Tibial nerve (tissue), 3 donors: ENCODE measurements around the gene FOXE3.

Experiments used
- CTCF ChIP-seq, 5 experiments: fragments of 200-600 bp in 3 of 5; fragments of 450-650 bp in 2 of 5; sonication (generic) in 3 of 5; IDR thresholded peaks; one replicate each; pipeline ENCODE4 v1.5.1; 2016 to 2019; ENCODE audit warnings: antibody characterized with exemption in 5 of 5, mild to moderate bottlenecking in 3 of 5, moderate library complexity in 2 of 5
- POLR2A ChIP-seq, 2 donors: fragments of 450-650 bp; IDR thresholded peaks; one replicate each; pipeline ENCODE4 v1.6.1; 2017; ENCODE audit warnings: antibody characterized with exemption in 2 of 2, mild to moderate bottlenecking in 2 of 2, moderate library complexity in 2 of 2

DNA sequence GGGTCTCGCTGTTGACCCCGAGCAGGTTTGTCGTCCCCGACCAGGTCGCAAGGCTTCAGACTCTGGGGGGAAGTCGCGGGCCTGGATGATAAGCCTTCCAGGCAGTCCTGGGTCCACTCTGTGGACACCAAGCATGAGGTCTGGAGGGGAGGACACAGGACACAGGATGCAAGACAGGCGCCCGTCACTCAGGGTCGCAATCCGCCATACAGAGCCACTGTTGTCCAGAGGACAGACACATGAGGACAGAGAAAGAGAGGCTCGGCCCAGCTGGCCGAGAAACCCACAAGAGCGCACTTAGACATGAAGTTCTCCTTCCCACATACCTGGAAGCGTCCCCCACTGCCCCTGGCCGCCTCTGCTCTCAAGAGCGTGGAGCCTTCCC lies 16.9 kb downstream of the FOXE3 start:
- no peak for TF ChIP-seq POLR2A (IDR thresholded peaks at IDR 0.05)
- TF ChIP-seq CTCF (IDR thresholded peaks at IDR 0.05): no peak
